ENCODE data around the gene CYBC1.

Gene CYBC1

GRCh38 chr17:82492643-82493225, 42.2 kb upstream of the CYBC1 start:
- no peaks in the 10 kb centered on the region for H3K27me3 ChIP-seq (ENCODE audit: insufficient read depth, low read length, poor library complexity)
- no peak overlapping the region for H3K4me3 ChIP-seq (ENCODE audit: low read depth in 1 of 2, low read length in 2 of 2)
- peaks cover 5% of the 10 kb centered on the region; the same call in 1 of the 2 replicates for H3K79me2 ChIP-seq (ENCODE audit: insufficient read depth, low read length)
- peaks cover 15% of the 10 kb centered on the region for H3K36me3 ChIP-seq (ENCODE audit: insufficient read depth, low read length)
- peaks cover 36% of the 10 kb centered on the region for H3K4me1 ChIP-seq (ENCODE audit: insufficient read depth, low read length)
- no peak overlapping the region for H3K4me2 ChIP-seq (ENCODE audit: insufficient read depth, low read length)
- H2AFZ ChIP-seq (ENCODE audit: low read depth, low read length): no peak overlapping the region
- H3K9me3 ChIP-seq (ENCODE audit: insufficient read depth, low read length, severe bottlenecking): no peaks in the 10 kb centered on the region
- no peaks in the 10 kb centered on the region for H4K20me1 ChIP-seq (ENCODE audit: insufficient read depth, low read length)
- no peak for DNase-seq
- H3K9ac ChIP-seq (ENCODE audit: low read depth, low read length): no peak overlapping the region
- ATAC-seq (ENCODE audit: insufficient read depth, low read depth): no peak
- no peak for TF ChIP-seq CTCF (IDR thresholded peaks at IDR 0.05; ENCODE audit: borderline replicate concordance, extremely low read depth, low read length, poor library complexity, severe bottlenecking)
- TF ChIP-seq EZH2 (IDR thresholded peaks at IDR 0.05; ENCODE audit: borderline replicate concordance, low read depth, low read length, severe bottlenecking): no peak
- no peak overlapping the region for H3K27ac ChIP-seq (ENCODE audit: low read length)

- Histone ChIP-seq H3K36me3 (ENCODE audit: insufficient read depth, low read length) (peaks cover 27% of the 10 kb centered on the region), H3K4me2 (ENCODE audit: insufficient read depth, low read length) (no peak overlapping the region), H3K27me3 (ENCODE audit: insufficient read depth, low read length, poor library complexity) (no peaks in the 10 kb centered on the region), H3K4me1 (ENCODE audit: insufficient read depth, low read length) (peaks cover 26% of the 10 kb centered on the region), H3K9ac (ENCODE audit: low read depth, low read length) (no peak overlapping the region), H3K4me3 (ENCODE audit: low read depth in 1 of 2, low read length in 2 of 2) (no peak overlapping the region), H2AFZ (ENCODE audit: low read depth, low read length) (no peak overlapping the region), H3K27ac (ENCODE audit: low read length) (no peak overlapping the region), H3K79me2 (ENCODE audit: insufficient read depth, low read length) (0 out of 2 replicates have a peak, but pooled peaks cover under 1% of the 10 kb centered on the region), H3K9me3 (ENCODE audit: insufficient read depth, low read length, severe bottlenecking) (no peaks in the 10 kb centered on the region), H4K20me1 (ENCODE audit: insufficient read depth, low read length) (no peaks in the 10 kb centered on the region)
- no peak for TF ChIP-seq CTCF (IDR thresholded peaks at IDR 0.05; ENCODE audit: borderline replicate concordance, extremely low read depth, low read length, poor library complexity, severe bottlenecking)
- DNase-seq: no peak
- ATAC-seq (ENCODE audit: insufficient read depth, low read depth): no peak
These were observed 41.0 kb upstream of the CYBC1 start for GRCh38 chr17:82491533-82491932.

GRCh38 chr17:82491196-82491530, 40.6 kb upstream of the CYBC1 start:
- H3K4me3 ChIP-seq (ENCODE audit: low read depth in 1 of 2, low read length in 2 of 2): no peak overlapping the region
- ATAC-seq (ENCODE audit: insufficient read depth, low read depth) (no peak), DNase-seq (no peak)
- no peak overlapping the region for H3K4me2 ChIP-seq (ENCODE audit: insufficient read depth, low read length)
- H3K9me3 ChIP-seq (ENCODE audit: insufficient read depth, low read length, severe bottlenecking): no peaks in the 10 kb centered on the region
- H3K79me2 ChIP-seq (ENCODE audit: insufficient read depth, low read length): no peaks in the 10 kb centered on the region
- no peak overlapping the region for H3K9ac ChIP-seq (ENCODE audit: low read depth, low read length)
- no peak overlapping the region for H3K27ac ChIP-seq (ENCODE audit: low read length)
- peaks cover 22% of the 10 kb centered on the region for H3K4me1 ChIP-seq (ENCODE audit: insufficient read depth, low read length)
- H2AFZ ChIP-seq (ENCODE audit: low read depth, low read length): no peak overlapping the region
- H3K27me3 ChIP-seq (ENCODE audit: insufficient read depth, low read length, poor library complexity): no peaks in the 10 kb centered on the region
- no peak for TF ChIP-seq CTCF (IDR thresholded peaks at IDR 0.05; ENCODE audit: borderline replicate concordance, extremely low read depth, low read length, poor library complexity, severe bottlenecking)
- no peak for TF ChIP-seq EZH2 (IDR thresholded peaks at IDR 0.05; ENCODE audit: borderline replicate concordance, low read depth, low read length, severe bottlenecking)
- H3K36me3 ChIP-seq (ENCODE audit: insufficient read depth, low read length): peaks cover 31% of the 10 kb centered on the region
- no peaks in the 10 kb centered on the region for H4K20me1 ChIP-seq (ENCODE audit: insufficient read depth, low read length)
